HepG2 (cell line): ENCODE data around the gene TBC1D4. TPM values are rescaled to one million over a fixed set of nuclear protein-coding genes. Genes with fewer than 3 reads are reported as not detected.

ENCODE experiments used
- ELF1 ChIP-seq: sonication (generic); formaldehyde crosslinking; IDR thresholded peaks from 2 replicates; pipeline ENCODE4 v1.4.0; 2020; ENCODE audit warnings: missing genetic modification reagents
- FIP1L1 ChIP-seq: fragments of 200-400 bp; formaldehyde crosslinking; IDR thresholded peaks from 2 replicates; pipeline ENCODE4 v1.6.1; 2018; ENCODE audit warnings: low read depth, mild to moderate bottlenecking, low read length, moderate library complexity, borderline replicate concordance; ENCODE audit not compliant: insufficient read depth
- HNF4A ChIP-seq: sonication (generic); formaldehyde crosslinking; IDR thresholded peaks from 2 replicates; pipeline ENCODE4 v1.4.0; 2020; ENCODE audit warnings: missing genetic modification reagents
- HNRNPH1 ChIP-seq: fragments of 200-400 bp; formaldehyde crosslinking; optimal IDR thresholded peaks from 2 replicates; pipeline ENCODE3; 2017; ENCODE audit warnings: mild to moderate bottlenecking, low read depth, low read length
- HOXA7 ChIP-seq: sonication (generic); formaldehyde crosslinking; IDR thresholded peaks from 2 replicates; pipeline ENCODE4 v1.8.1; 2022; ENCODE audit warnings: mild to moderate bottlenecking, missing genetic modification reagents, moderate library complexity
- ISX ChIP-seq: sonication (generic); formaldehyde crosslinking; conservative IDR thresholded peaks from 2 replicates; pipeline ENCODE4 v1.5.0; 2020; ENCODE audit warnings: missing genetic modification reagents
- MAFF ChIP-seq: IDR thresholded peaks from 2 replicates; pipeline ENCODE4 v1.6.1; 2011; ENCODE audit warnings: low read depth, low read length, improper control_type of control experiment
- SPEN ChIP-seq: sonication (generic); formaldehyde crosslinking; IDR thresholded peaks from 2 replicates; pipeline ENCODE4 v1.5.1; 2020; ENCODE audit warnings: low read depth, mild to moderate bottlenecking, missing genetic modification reagents
- TOPORS ChIP-seq: sonication (generic); formaldehyde crosslinking; IDR thresholded peaks from 2 replicates; pipeline ENCODE4 v1.8.0; 2023; ENCODE audit warnings: mild to moderate bottlenecking, missing genetic modification reagents
- ZSCAN31 ChIP-seq: sonication (generic); formaldehyde crosslinking; IDR thresholded peaks from 2 replicates; pipeline ENCODE4 v1.5.0; 2020; ENCODE audit warnings: low read depth, mild to moderate bottlenecking, missing genetic modification reagents
- polyA plus RNA-seq, 8 experiments: library from polyadenylated mRNA; depleted of rRNA in 3 of 8; stranded (reverse) in 7 of 8; unstranded in 1 of 8; fragments of >200 nt; fragmentation: Illumina TruSeq in 4 of 8; extraction: Trizol in 4 of 8; gene quantifications; 2 replicates each; pipeline versions ENCODE4 v1.2.1 to v1.2.3, GENCODE V29; 2011 to 2016; ENCODE audit warnings: low read depth in 4 of 8, missing spikeins in 1 of 8, mixed read lengths in 1 of 8; ENCODE audit not compliant: insufficient read depth in 1 of 8
- total RNA-seq, 5 experiments: library from RNA; depleted of rRNA; stranded (reverse); fragments of >200 nt; fragmentation: Illumina TruSeq; extraction: Trizol; gene quantifications; 2 replicates each; pipeline ENCODE4 v1.2.3, GENCODE V29; 2016; ENCODE audit warnings: low read depth in 1 of 5
- TF ChIP-seq, protein P1 (sequence below): sonication (generic); formaldehyde crosslinking; IDR thresholded peaks from 2 replicates; pipeline ENCODE4 v1.9.0; 2021; ENCODE audit warnings: missing genetic modification reagents, mild to moderate bottlenecking, borderline replicate concordance
- TF ChIP-seq, protein P2 (sequence below): sonication (generic); formaldehyde crosslinking; IDR thresholded peaks from 2 replicates; pipeline ENCODE4 v1.5.0; 2020; ENCODE audit warnings: mild to moderate bottlenecking, missing genetic modification reagents
- TF ChIP-seq, protein P3 (sequence below): sonication (generic); formaldehyde crosslinking; IDR thresholded peaks from 2 replicates; pipeline ENCODE4 v1.4.0; 2020; ENCODE audit warnings: missing genetic modification reagents, borderline replicate concordance
- TF ChIP-seq, protein P4 (sequence below): sonication (generic); formaldehyde crosslinking; IDR thresholded peaks from 2 replicates; pipeline ENCODE4 v1.4.0; 2020; ENCODE audit warnings: mild to moderate bottlenecking, missing genetic modification reagents
- TF ChIP-seq, protein P5 (sequence below): sonication (generic); formaldehyde crosslinking; IDR thresholded peaks from 2 replicates; pipeline ENCODE4 v1.9.0; 2021; ENCODE audit warnings: missing genetic modification reagents, borderline replicate concordance
- TF ChIP-seq, protein P6 (sequence below): sonication (generic); formaldehyde crosslinking; IDR thresholded peaks from 2 replicates; pipeline ENCODE4 v1.4.0; 2020; ENCODE audit warnings: low read depth, mild to moderate bottlenecking, missing genetic modification reagents

Gene TBC1D4
- total and polyA plus RNA-seq, 2 of the 13 experiments (the other 11 are each of a cell fraction or from before 2014, with no cell fraction given) = 35.9 to 64.4 TPM

DNA sequence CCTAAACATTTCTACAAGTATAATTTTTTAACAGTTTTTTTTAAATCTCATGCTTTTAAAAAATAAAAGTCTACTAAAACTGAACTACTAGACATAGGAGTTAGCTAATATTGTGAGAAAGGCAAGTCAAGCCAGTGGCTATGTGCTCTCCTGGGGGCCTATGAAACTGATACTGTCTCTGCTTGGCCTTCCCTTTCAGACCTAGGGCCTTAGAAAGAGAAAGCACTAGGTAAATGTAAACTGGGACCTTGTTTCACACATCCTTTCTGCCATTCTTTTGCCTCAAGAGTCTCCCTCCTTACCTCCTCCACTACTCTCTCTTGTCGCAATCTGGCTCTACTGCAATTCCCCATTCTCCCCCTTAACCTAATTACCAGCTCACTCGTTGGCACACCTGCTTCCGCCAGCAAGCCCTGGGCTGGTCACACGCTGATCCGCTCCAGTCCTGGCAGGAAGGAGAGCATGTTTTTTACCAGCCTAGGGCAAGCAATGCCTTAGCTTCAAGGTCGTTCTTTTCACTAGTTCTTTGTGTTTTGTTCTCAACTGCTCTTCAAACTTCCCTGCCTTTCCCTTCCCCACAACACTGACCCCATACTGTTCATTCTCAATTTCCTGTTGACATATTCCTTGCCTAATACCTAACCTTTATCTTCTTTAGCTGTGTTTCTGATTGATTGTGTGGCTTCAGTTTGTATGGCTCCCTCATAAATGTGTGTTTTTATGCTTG lies 23.1 kb downstream of the TBC1D4 start (continued):
- TF ChIP-seq, protein P1, sequence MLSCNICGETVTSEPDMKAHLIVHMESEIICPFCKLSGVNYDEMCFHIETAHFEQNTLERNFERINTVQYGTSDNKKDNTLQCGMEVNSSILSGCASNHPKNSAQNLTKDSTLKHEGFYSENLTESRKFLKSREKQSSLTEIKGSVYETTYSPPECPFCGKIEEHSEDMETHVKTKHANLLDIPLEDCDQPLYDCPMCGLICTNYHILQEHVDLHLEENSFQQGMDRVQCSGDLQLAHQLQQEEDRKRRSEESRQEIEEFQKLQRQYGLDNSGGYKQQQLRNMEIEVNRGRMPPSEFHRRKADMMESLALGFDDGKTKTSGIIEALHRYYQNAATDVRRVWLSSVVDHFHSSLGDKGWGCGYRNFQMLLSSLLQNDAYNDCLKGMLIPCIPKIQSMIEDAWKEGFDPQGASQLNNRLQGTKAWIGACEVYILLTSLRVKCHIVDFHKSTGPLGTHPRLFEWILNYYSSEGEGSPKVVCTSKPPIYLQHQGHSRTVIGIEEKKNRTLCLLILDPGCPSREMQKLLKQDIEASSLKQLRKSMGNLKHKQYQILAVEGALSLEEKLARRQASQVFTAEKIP = no peak
- TF ChIP-seq, protein P2, sequence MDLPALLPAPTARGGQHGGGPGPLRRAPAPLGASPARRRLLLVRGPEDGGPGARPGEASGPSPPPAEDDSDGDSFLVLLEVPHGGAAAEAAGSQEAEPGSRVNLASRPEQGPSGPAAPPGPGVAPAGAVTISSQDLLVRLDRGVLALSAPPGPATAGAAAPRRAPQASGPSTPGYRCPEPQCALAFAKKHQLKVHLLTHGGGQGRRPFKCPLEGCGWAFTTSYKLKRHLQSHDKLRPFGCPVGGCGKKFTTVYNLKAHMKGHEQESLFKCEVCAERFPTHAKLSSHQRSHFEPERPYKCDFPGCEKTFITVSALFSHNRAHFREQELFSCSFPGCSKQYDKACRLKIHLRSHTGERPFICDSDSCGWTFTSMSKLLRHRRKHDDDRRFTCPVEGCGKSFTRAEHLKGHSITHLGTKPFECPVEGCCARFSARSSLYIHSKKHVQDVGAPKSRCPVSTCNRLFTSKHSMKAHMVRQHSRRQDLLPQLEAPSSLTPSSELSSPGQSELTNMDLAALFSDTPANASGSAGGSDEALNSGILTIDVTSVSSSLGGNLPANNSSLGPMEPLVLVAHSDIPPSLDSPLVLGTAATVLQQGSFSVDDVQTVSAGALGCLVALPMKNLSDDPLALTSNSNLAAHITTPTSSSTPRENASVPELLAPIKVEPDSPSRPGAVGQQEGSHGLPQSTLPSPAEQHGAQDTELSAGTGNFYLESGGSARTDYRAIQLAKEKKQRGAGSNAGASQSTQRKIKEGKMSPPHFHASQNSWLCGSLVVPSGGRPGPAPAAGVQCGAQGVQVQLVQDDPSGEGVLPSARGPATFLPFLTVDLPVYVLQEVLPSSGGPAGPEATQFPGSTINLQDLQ (CRISPR knock-in tag) = no peak
- peak; percentile 76 for TF ChIP-seq HNF4A
- TF ChIP-seq MAFF = no peak
- TF ChIP-seq ELF1 (CRISPR knock-in tag) = peak; percentile 67
- TF ChIP-seq, protein P3, sequence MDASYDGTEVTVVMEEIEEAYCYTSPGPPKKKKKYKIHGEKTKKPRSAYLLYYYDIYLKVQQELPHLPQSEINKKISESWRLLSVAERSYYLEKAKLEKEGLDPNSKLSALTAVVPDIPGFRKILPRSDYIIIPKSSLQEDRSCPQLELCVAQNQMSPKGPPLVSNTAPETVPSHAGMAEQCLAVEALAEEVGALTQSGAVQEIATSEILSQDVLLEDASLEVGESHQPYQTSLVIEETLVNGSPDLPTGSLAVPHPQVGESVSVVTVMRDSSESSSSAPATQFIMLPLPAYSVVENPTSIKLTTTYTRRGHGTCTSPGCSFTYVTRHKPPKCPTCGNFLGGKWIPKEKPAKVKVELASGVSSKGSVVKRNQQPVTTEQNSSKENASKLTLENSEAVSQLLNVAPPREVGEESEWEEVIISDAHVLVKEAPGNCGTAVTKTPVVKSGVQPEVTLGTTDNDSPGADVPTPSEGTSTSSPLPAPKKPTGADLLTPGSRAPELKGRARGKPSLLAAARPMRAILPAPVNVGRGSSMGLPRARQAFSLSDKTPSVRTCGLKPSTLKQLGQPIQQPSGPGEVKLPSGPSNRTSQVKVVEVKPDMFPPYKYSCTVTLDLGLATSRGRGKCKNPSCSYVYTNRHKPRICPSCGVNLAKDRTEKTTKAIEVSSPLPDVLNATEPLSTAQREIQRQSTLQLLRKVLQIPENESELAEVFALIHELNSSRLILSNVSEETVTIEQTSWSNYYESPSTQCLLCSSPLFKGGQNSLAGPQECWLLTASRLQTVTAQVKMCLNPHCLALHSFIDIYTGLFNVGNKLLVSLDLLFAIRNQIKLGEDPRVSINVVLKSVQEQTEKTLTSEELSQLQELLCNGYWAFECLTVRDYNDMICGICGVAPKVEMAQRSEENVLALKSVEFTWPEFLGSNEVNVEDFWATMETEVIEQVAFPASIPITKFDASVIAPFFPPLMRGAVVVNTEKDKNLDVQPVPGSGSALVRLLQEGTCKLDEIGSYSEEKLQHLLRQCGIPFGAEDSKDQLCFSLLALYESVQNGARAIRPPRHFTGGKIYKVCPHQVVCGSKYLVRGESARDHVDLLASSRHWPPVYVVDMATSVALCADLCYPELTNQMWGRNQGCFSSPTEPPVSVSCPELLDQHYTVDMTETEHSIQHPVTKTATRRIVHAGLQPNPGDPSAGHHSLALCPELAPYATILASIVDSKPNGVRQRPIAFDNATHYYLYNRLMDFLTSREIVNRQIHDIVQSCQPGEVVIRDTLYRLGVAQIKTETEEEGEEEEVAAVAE (CRISPR knock-in tag) = peak; percentile 40; the same call in 1 of the 2 replicates
- TF ChIP-seq, protein P4, sequence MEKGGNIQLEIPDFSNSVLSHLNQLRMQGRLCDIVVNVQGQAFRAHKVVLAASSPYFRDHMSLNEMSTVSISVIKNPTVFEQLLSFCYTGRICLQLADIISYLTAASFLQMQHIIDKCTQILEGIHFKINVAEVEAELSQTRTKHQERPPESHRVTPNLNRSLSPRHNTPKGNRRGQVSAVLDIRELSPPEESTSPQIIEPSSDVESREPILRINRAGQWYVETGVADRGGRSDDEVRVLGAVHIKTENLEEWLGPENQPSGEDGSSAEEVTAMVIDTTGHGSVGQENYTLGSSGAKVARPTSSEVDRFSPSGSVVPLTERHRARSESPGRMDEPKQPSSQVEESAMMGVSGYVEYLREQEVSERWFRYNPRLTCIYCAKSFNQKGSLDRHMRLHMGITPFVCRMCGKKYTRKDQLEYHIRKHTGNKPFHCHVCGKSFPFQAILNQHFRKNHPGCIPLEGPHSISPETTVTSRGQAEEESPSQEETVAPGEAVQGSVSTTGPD = peak; percentile 86; the same call in 1 of the 2 replicates
- TF ChIP-seq HOXA7 (CRISPR knock-in tag) = no peak
- no peak for TF ChIP-seq HNRNPH1
- TF ChIP-seq, protein P5, sequence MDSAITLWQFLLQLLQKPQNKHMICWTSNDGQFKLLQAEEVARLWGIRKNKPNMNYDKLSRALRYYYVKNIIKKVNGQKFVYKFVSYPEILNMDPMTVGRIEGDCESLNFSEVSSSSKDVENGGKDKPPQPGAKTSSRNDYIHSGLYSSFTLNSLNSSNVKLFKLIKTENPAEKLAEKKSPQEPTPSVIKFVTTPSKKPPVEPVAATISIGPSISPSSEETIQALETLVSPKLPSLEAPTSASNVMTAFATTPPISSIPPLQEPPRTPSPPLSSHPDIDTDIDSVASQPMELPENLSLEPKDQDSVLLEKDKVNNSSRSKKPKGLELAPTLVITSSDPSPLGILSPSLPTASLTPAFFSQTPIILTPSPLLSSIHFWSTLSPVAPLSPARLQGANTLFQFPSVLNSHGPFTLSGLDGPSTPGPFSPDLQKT (CRISPR knock-in tag) = no peak
- TF ChIP-seq, protein P6, sequence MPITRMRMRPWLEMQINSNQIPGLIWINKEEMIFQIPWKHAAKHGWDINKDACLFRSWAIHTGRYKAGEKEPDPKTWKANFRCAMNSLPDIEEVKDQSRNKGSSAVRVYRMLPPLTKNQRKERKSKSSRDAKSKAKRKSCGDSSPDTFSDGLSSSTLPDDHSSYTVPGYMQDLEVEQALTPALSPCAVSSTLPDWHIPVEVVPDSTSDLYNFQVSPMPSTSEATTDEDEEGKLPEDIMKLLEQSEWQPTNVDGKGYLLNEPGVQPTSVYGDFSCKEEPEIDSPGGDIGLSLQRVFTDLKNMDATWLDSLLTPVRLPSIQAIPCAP (CRISPR knock-in tag) = no peak
- TF ChIP-seq TOPORS = no peak
- TF ChIP-seq SPEN (CRISPR knock-in tag) = peak; percentile 48; the same call in 1 of the 2 replicates
- TF ChIP-seq ZSCAN31 (CRISPR knock-in tag) = no peak; the same call in 1 of the 2 replicates
- TF ChIP-seq FIP1L1 = no peak
- TF ChIP-seq ISX (CRISPR knock-in tag) = no peak
